Measurements from ENCODE around the gene INHA.
A peak's percentile ranks its signal among the peaks of the same experiment; 100 is the strongest.

The INHA gene

GRCh38 chr2:219575566-219576504, 3.7 kb downstream of the INHA start:
- DNase-seq: no peak

- DNase-seq: peak; percentile 36
These were observed 4.6 kb downstream of the INHA start for GRCh38 chr2:219576505-219577388.

- DNase-seq: no peak
These were observed 6.9 kb downstream of the INHA start for GRCh38 chr2:219578811-219579613.

GRCh38 chr2:219581346-219581745, 9.2 kb downstream of the INHA start:
- no peak for DNase-seq

GRCh38 chr2:219591091-219591490, 19.0 kb downstream of the INHA start:
- no peak for DNase-seq

- no peak for DNase-seq
These were observed 20.6 kb downstream of the INHA start for GRCh38 chr2:219592736-219593135.

- DNase-seq: no peak
These were observed 21.0 kb downstream of the INHA start for GRCh38 chr2:219593154-219593553.

- DNase-seq: no peak
These were observed 23.1 kb downstream of the INHA start for GRCh38 chr2:219595256-219595655.

GRCh38 chr2:219596954-219597551, 24.9 kb downstream of the INHA start:
- peak; percentile 33 for DNase-seq

GRCh38 chr2:219597552-219598307, 25.6 kb downstream of the INHA start, which contains the start of gene STK11IP:
STK11IP (plus strand) TSS chr2:219597857; CDS start chr2:219598120, 263 bp downstream.
- peak; percentile 91 for DNase-seq

GRCh38 chr2:219598308-219599078, 26.4 kb downstream of the INHA start:
- no peak for DNase-seq

GRCh38 chr2:219603771-219604170, 31.7 kb downstream of the INHA start:
- DNase-seq: no peak

GRCh38 chr2:219605607-219605954, 33.5 kb downstream of the INHA start:
- no peak for DNase-seq

- no peak for DNase-seq
These were observed 35.8 kb downstream of the INHA start for GRCh38 chr2:219607931-219608330.

GRCh38 chr2:219608399-219608964, 36.4 kb downstream of the INHA start:
- no peak for DNase-seq

- DNase-seq: no peak
These were observed 37.1 kb downstream of the INHA start for GRCh38 chr2:219609149-219609750.

GRCh38 chr2:219611306-219611705, 39.2 kb downstream of the INHA start:
- no peak for DNase-seq

GRCh38 chr2:219611866-219612576, 39.9 kb downstream of the INHA start:
- no peak for DNase-seq

GRCh38 chr2:219612577-219613286, 40.6 kb downstream of the INHA start:
- DNase-seq: no peak
